Measurements from ENCODE around the gene LYST.

LYST gene

DNA sequence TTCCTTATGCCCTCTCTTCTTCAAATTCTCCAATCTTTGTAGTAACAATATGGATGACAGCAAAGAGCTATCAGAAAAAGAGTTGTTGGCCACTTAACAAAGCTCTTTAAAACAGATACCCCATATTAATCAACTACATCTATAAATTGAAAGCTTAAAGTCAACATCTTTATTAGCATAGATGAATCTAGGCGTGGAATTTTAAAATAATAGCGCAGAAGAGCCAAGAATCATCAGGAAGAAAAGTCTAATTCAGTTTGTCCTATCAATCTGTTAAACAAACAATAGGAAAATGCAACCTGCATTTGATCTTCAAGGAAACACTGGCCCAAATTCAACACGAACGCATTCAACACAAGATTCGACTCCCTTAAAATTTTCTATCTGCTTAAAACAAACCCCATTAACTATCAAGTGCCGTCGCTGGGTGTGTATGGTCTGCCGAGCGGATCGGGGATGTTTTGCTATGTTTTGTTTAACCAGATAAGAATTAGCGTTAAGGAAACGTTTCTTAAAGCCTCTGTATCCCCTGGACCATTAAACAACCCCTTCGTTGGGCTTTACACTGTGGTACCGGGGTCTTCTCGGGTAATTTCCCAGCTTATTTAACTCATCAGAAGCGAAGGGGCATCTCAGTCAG lies 1.0 kb downstream of the LYST start:
- H3K4me3 ChIP-seq (ENCODE audit: low read length): peak overlapping the region; percentile 88
- no peak for TF ChIP-seq CTCF (conservative IDR thresholded peaks at IDR 0.05; ENCODE audit: low read length)
- peak; percentile 3 for DNase-seq (ENCODE audit: low read depth)

DNA sequence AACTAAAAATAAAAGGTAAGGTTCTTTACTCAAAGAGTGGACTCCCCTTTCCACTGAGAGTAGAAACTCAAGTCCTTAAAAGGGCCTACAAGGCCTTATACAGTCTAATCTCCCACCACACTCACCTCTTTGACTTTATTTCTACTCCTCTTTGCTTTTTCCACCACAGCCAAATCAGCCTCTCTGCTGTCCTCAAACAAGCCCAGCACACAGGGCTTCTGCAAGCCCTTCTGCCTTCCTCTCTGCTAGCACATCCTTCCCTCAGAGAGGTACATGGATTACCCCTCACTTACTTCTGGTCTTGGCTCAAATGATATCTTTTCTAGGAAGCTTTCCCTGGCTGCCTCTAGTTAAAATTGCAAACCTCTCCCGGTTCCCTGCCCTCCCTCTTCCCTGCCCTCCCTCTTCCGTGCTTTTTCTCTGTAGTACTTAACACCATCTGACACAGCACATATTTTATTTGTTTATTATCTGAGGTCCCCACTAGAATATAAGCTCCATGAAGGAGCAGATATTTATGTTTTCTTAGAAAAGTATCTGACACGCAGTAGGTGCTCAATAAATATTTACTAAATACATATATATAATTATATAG lies 1.7 kb downstream of the LYST start:
- DNase-seq (ENCODE audit: low read depth): no peak
- peak overlapping the region; percentile 36 for H3K4me3 ChIP-seq (ENCODE audit: low read length)
- TF ChIP-seq CTCF (conservative IDR thresholded peaks at IDR 0.05; ENCODE audit: low read length): no peak

- TF ChIP-seq CTCF (conservative IDR thresholded peaks at IDR 0.05; ENCODE audit: low read length): no peak
- DNase-seq (ENCODE audit: low read depth): no peak
- H3K4me3 ChIP-seq (ENCODE audit: low read length): no peak overlapping the region
Observed at GRCh38 chr1:235864469-235864868, 2.2 kb downstream of the LYST start.

- TF ChIP-seq CTCF (conservative IDR thresholded peaks at IDR 0.05; ENCODE audit: low read length): no peak
- no peak overlapping the region for H3K4me3 ChIP-seq (ENCODE audit: low read length)
- no peak for DNase-seq (ENCODE audit: low read depth)
Observed at GRCh38 chr1:235863699-235864093, 3.0 kb downstream of the LYST start.

DNA sequence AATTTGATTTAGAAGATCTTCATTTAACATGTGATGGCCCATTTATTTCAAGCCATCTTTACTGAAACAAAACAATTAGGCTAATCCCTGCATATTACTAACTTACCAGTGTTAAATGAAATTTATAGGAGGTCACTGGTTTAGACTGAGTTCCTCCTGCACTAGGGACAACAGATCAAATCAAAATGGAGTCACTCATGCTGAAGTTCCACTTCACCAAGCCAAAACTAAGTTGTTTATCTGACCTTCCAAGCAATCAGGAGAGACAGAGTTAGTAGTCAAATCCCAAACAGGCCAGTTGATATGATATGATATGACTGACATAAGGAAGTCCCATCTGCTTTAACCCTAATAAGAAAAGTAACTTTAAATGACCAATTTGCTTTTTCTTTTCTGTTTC lies 4.8 kb downstream of the LYST start:
- H3K4me3 ChIP-seq (ENCODE audit: low read length): no peak overlapping the region
- no peak for DNase-seq (ENCODE audit: low read depth)
- no peak for TF ChIP-seq CTCF (conservative IDR thresholded peaks at IDR 0.05; ENCODE audit: low read length)

- DNase-seq (ENCODE audit: low read depth): no peak
- TF ChIP-seq CTCF (conservative IDR thresholded peaks at IDR 0.05; ENCODE audit: low read length): no peak
- no peak overlapping the region for H3K4me3 ChIP-seq (ENCODE audit: low read length)
Observed at GRCh38 chr1:235860829-235861228, 5.9 kb downstream of the LYST start.

GRCh38 chr1:235859789-235860188 lies 6.9 kb downstream of the LYST start:
- TF ChIP-seq CTCF (conservative IDR thresholded peaks at IDR 0.05; ENCODE audit: low read length): no peak
- DNase-seq (ENCODE audit: low read depth): no peak
- H3K4me3 ChIP-seq (ENCODE audit: low read length): no peak overlapping the region

Data from AG10803 (cell line).